ENCODE results near the gene WDPCP.

DNA sequence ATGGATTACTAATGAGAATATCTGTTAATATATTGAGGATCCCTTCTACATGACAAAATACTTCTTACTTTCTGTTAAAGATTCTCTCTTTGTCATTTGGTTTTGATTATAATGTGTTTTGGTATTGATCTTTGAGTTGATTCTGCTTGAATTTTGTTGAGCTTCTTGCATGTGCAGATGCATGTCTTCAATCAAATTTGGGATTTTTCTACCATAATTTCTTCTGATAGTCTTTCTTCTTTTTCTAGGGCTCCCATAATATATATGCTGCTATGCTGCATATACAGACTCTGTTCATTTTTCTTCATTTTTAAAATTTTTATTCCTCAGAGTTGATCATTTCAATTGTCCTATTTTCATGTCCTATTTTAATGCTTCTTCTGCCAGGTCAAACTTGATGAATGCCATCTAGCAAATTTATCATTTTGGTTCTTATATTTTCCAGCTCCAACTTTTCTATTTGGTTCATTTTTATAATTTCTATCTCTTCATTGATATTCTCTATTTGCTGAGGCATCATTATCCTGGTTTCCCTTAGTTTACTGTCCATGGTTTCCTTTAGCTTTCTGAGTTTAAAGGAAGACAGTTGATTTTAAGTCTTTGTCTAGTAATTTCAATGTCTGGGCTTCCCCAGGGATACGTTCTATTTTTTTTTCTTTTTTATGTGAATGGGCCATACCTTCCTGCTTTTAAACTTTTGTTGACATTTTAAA is 244.7 kb downstream of the WDPCP start:
- TF ChIP-seq YY1 (IDR thresholded peaks at IDR 0.05; ENCODE audit: insufficient read depth, insufficient read length) = no peak
- no peak for TF ChIP-seq ZNF274 (IDR thresholded peaks at IDR 0.05; ENCODE audit: low read depth, low read length)
- TF ChIP-seq SUZ12 (IDR thresholded peaks at IDR 0.05; ENCODE audit: extremely low read depth, insufficient read depth, insufficient read length) = no peak
